IMR-90 (cell line): ENCODE results near the gene ANO10. TPM values are rescaled to one million over a fixed set of nuclear protein-coding genes. Genes with fewer than 3 reads are reported as not detected.

Experiments
- ATAC-seq: fragments of 200-7000 bp; cut with Tn5 transposase; 2 replicates; pipeline ENCODE4 v1.9.1; 2020; ENCODE audit warnings: low read depth, mild to moderate bottlenecking, moderate library complexity
- BruUV-seq: library from RNA; stranded (reverse); fragments of 400-500 nt; replicated peaks from 2 replicates; lab custom pipeline; 2021; lab: Mats Ljungman, UMichigan
- CTCF ChIA-PET: fragments of 300-600 bp; formaldehyde crosslinking; extraction: SDS; loops from one replicate; lab custom pipeline; 2021; ENCODE audit warnings: antibody characterized with exemption; lab: Yijun Ruan, JAX
- POLR2A ChIA-PET: fragments of 300-600 bp; sonication (Branson Sonifier 250); formaldehyde crosslinking; loops from one replicate; lab custom pipeline; 2022; ENCODE audit warnings: antibody characterized with exemption; ENCODE audit not compliant: unreplicated experiment; lab: Charles Lee
- DNase-seq: peaks from one replicate; pipeline ENCODE4 v3.0.0; 2013
- H2AFZ ChIP-seq: replicated peaks from 2 replicates; pipeline ENCODE3; 2013; ENCODE audit warnings: low read length, mild to moderate bottlenecking; ENCODE audit not compliant: poor library complexity
- H2AK5ac ChIP-seq: 2 replicates; pipeline ENCODE4 v1.6.1; 2013; ENCODE audit warnings: low read depth, low read length, inconsistent platforms
- H2AK9ac ChIP-seq: replicated peaks from 2 replicates; pipeline ENCODE3; 2013; ENCODE audit warnings: mild to moderate bottlenecking, low read depth, low read length, moderate library complexity; ENCODE audit not compliant: poor library complexity
- H2BK120ac ChIP-seq: 2 replicates; pipeline ENCODE4 v1.6.1; 2013; ENCODE audit warnings: low read depth, low read length, inconsistent platforms
- H2BK15ac ChIP-seq: 3 replicates; pipeline ENCODE4 v1.6.1; 2013; ENCODE audit warnings: low read depth, low read length, inconsistent platforms
- H2BK20ac ChIP-seq: 2 replicates; pipeline ENCODE4 v1.6.1; 2013; ENCODE audit warnings: low read depth, mild to moderate bottlenecking, inconsistent platforms, low read length, moderate library complexity
- H2BK5ac ChIP-seq: 2 replicates; pipeline ENCODE4 v1.6.1; 2013; ENCODE audit warnings: mild to moderate bottlenecking, low read depth, low read length, inconsistent platforms; ENCODE audit not compliant: poor library complexity, severe bottlenecking
- H3K14ac ChIP-seq: replicated peaks from 2 replicates; pipeline ENCODE4 v1.6.1; 2013; ENCODE audit warnings: low read depth, low read length, inconsistent platforms
- H3K18ac ChIP-seq: 2 replicates; pipeline ENCODE4 v1.6.1; 2013; ENCODE audit warnings: low read depth, low read length, control low read depth
- H3K23ac ChIP-seq: 2 replicates; pipeline ENCODE4 v1.6.1; 2013; ENCODE audit warnings: low read depth, low read length, inconsistent platforms
- H3K27ac ChIP-seq: 2 replicates; pipeline ENCODE4 v1.5.1; 2013; ENCODE audit warnings: mild to moderate bottlenecking, control low read depth, low read length; ENCODE audit not compliant: insufficient read depth
- H3K27me3 ChIP-seq: 2 replicates; pipeline ENCODE4 v1.6.1; 2013; ENCODE audit warnings: low read length; ENCODE audit not compliant: control insufficient read depth, insufficient read depth
- H3K36me3 ChIP-seq: 2 replicates; pipeline ENCODE4 v1.6.1; 2013; ENCODE audit warnings: low read length, mixed read lengths; ENCODE audit not compliant: control insufficient read depth, insufficient read depth
- H3K4ac ChIP-seq: 2 replicates; pipeline ENCODE4 v1.6.1; 2013; ENCODE audit warnings: low read depth, low read length, inconsistent platforms
- H3K4me1 ChIP-seq: 2 replicates; pipeline ENCODE4 v1.6.1; 2013; ENCODE audit warnings: low read length, mixed read lengths; ENCODE audit not compliant: control insufficient read depth, insufficient read depth
- H3K4me2 ChIP-seq: 2 replicates; pipeline ENCODE4 v1.6.1; 2013; ENCODE audit warnings: low read depth, mild to moderate bottlenecking, control low read depth, low read length, moderate library complexity
- H3K4me3 ChIP-seq: 2 replicates; pipeline ENCODE4 v1.5.1; 2013; ENCODE audit warnings: low read depth, mild to moderate bottlenecking, control low read depth, low read length, moderate library complexity; ENCODE audit not compliant: insufficient read depth
- H3K56ac ChIP-seq: 2 replicates; pipeline ENCODE4 v1.6.1; 2013; ENCODE audit warnings: low read length, inconsistent platforms; ENCODE audit not compliant: insufficient read depth; ENCODE audit errors: extremely low read depth
- H3K79me1 ChIP-seq, 2 experiments: 2 replicates each; pipeline ENCODE4 v1.6.1; 2013; ENCODE audit warnings: low read length in 2 of 2, inconsistent platforms in 1 of 2, low read depth in 1 of 2
- H3K9ac ChIP-seq: 2 replicates; pipeline ENCODE4 v1.6.1; 2013; ENCODE audit warnings: low read depth, low read length, control low read depth
- H3K9me1 ChIP-seq: 2 replicates; pipeline ENCODE4 v1.6.1; 2013; ENCODE audit warnings: low read length, inconsistent platforms; ENCODE audit not compliant: insufficient read depth
- H3K9me3 ChIP-seq: 2 replicates; pipeline ENCODE4 v1.6.1; 2013; ENCODE audit warnings: low read length; ENCODE audit not compliant: control insufficient read depth, insufficient read depth
- H4K20me1 ChIP-seq: 2 replicates; pipeline ENCODE4 v1.6.1; 2013; ENCODE audit warnings: low read length, inconsistent platforms; ENCODE audit not compliant: insufficient read depth
- H4K5ac ChIP-seq: 2 replicates; pipeline ENCODE4 v1.6.1; 2013; ENCODE audit warnings: mild to moderate bottlenecking, low read depth, low read length, control low read depth
- H4K8ac ChIP-seq, 2 experiments: 2 replicates each; pipeline ENCODE4 v1.6.1; 2013; ENCODE audit warnings: low read depth in 2 of 2, low read length in 2 of 2, control low read depth in 1 of 2, inconsistent platforms in 1 of 2
- H4K91ac ChIP-seq: 2 replicates; pipeline ENCODE4 v1.6.1; 2013; ENCODE audit warnings: low read depth, low read length, inconsistent platforms; ENCODE audit not compliant: insufficient read depth
- BHLHE40 ChIP-seq: fragments of 150-350 bp; IDR thresholded peaks from 2 replicates; pipeline ENCODE4 v1.6.1; 2016; ENCODE audit warnings: mild to moderate bottlenecking, low read depth, low read length
- CEBPB ChIP-seq: IDR thresholded peaks from 2 replicates; pipeline ENCODE4 v1.6.1; 2012; ENCODE audit warnings: low read depth, low read length, improper control_type of control experiment
- CHD1 ChIP-seq: IDR thresholded peaks from 2 replicates; pipeline ENCODE4 v1.6.1; 2012; ENCODE audit warnings: low read depth, low read length, improper control_type of control experiment
- FOS ChIP-seq: fragments of 150-350 bp; IDR thresholded peaks from 2 replicates; pipeline ENCODE4 v1.6.1; 2016; ENCODE audit warnings: low read depth, low read length
- MAFK ChIP-seq: IDR thresholded peaks from 2 replicates; pipeline ENCODE4 v1.6.1; 2012; ENCODE audit warnings: low read depth, low read length, improper control_type of control experiment
- MAZ ChIP-seq: IDR thresholded peaks from 2 replicates; pipeline ENCODE4 v1.6.1; 2012; ENCODE audit warnings: low read depth, mild to moderate bottlenecking, low read length, improper control_type of control experiment, moderate library complexity, borderline replicate concordance
- MXI1 ChIP-seq: IDR thresholded peaks from 2 replicates; pipeline ENCODE4 v1.6.1; 2012; ENCODE audit warnings: low read depth, mild to moderate bottlenecking, low read length, moderate library complexity, borderline replicate concordance
- NFE2L2 ChIP-seq: fragments of 150-350 bp; IDR thresholded peaks from 2 replicates; pipeline ENCODE4 v1.6.1; 2016; ENCODE audit warnings: low read depth, mild to moderate bottlenecking, low read length
- POLR2A ChIP-seq: IDR thresholded peaks from 2 replicates; pipeline ENCODE4 v1.6.1; 2012; ENCODE audit warnings: mild to moderate bottlenecking, low read depth, low read length
- RAD21 ChIP-seq: IDR thresholded peaks from 2 replicates; pipeline ENCODE4 v1.6.1; 2012; ENCODE audit warnings: low read length, improper control_type of control experiment
- RCOR1 ChIP-seq: IDR thresholded peaks from 2 replicates; pipeline ENCODE4 v1.6.1; 2012; ENCODE audit warnings: mild to moderate bottlenecking, low read length, improper control_type of control experiment; ENCODE audit not compliant: insufficient replicate concordance
- RFX5 ChIP-seq: IDR thresholded peaks from 2 replicates; pipeline ENCODE4 v1.8.0; 2012; ENCODE audit warnings: low read depth, mild to moderate bottlenecking, low read length, moderate library complexity
- SMC3 ChIP-seq: fragments of 150-350 bp; IDR thresholded peaks from 2 replicates; pipeline ENCODE4 v1.6.1; 2016; ENCODE audit warnings: low read depth, mild to moderate bottlenecking, antibody characterized with exemption, low read length, moderate library complexity
- WGBS, 2 experiments: methylation state at CpG; one replicate each; pipeline versions ENCODE4 v1.1.5 to v1.1.7; 2013; ENCODE audit warnings: missing lambda C conversion rate in 2 of 2; ENCODE audit not compliant: insufficient read length in 1 of 2; ENCODE audit errors: extremely low coverage in 2 of 2; 5-methylcytosine and 5-hydroxymethylcytosine counted together
- dilution Hi-C: fragments of 300-500 bp; cut with HindIII; formaldehyde crosslinking; loops from one replicate; pipeline ENCODE4 v1.14.3; 2018; ENCODE audit warnings: low sequenced_read_pairs; ENCODE audit not compliant: unreplicated experiment
- in situ Hi-C: fragments of 300-500 bp; cut with MboI; formaldehyde crosslinking; loops from 3 replicates; pipeline ENCODE4 v1.14.3; 2019; ENCODE audit warnings: low sequenced_read_pairs, inconsistent platforms, mixed read lengths
- intact Hi-C: fragments of 100-400 bp; cut with micrococcal nuclease; formaldehyde crosslinking; loops from 2 replicates; pipeline ENCODE4 v1.10.0; 2022
- polyA plus RNA-seq, 3 experiments: library from polyadenylated mRNA; depleted of rRNA; stranded (reverse); fragments of >200 nt; gene quantifications; 2 replicates each; pipeline ENCODE4 v1.2.3, GENCODE V29; 2012; ENCODE audit warnings: low replicate concordance in 1 of 3
- total RNA-seq: library from RNA; depleted of rRNA; stranded (reverse); fragments of >200 nt; gene quantifications from 2 replicates; pipeline ENCODE4 v1.2.3, GENCODE V29; 2012
- TF ChIP-seq, protein P1 (sequence below): conservative IDR thresholded peaks from 2 replicates; pipeline ENCODE4 v1.5.1; 2012; ENCODE audit warnings: mild to moderate bottlenecking, low read depth, low read length, improper control_type of control experiment
- TF ChIP-seq, protein P2 (sequence below): fragments of 150-350 bp; IDR thresholded peaks from 2 replicates; pipeline ENCODE4 v1.6.1; 2016; ENCODE audit warnings: low read depth, mild to moderate bottlenecking, low read length, moderate library complexity, borderline replicate concordance
- TF ChIP-seq, protein P3 (sequence below): fragments of 150-350 bp; IDR thresholded peaks from 2 replicates; pipeline ENCODE4 v1.6.1; 2017; ENCODE audit warnings: mild to moderate bottlenecking, antibody characterized with exemption, low read length, low read depth

ANO10 gene
- total and polyA plus RNA-seq, 2 of the 4 experiments (the other 2 are of a cell fraction), result 28.5 to 41.6 TPM

- Histone ChIP-seq H3K9ac (no peak overlapping the region), H4K91ac (no peak overlapping the region), H3K56ac (no peak overlapping the region), H2AK9ac (no peak overlapping the region), H2BK15ac (no peak overlapping the region), H3K4ac (no peak overlapping the region), H2BK5ac (no peak overlapping the region), H3K4me2 (no peak overlapping the region), H4K8ac (no peak overlapping the region), H3K18ac (no peak overlapping the region), H4K5ac (no peak overlapping the region), H3K27ac (no peak overlapping the region), H4K20me1 (peaks cover 6% of the 10 kb centered on the region; the same call in 1 of the 2 replicates), H3K9me3 (no peaks in the 10 kb centered on the region), H3K27me3 (no peaks in the 10 kb centered on the region), H3K14ac (no peak overlapping the region), H3K4me1 (no peaks in the 10 kb centered on the region), H2AK5ac (no peak overlapping the region), H2BK120ac (no peak overlapping the region), H3K79me1 (peaks cover 21 to 63% of the 10 kb centered on the region in 2 experiments), H2BK20ac (no peak overlapping the region), H3K4me3 (no peak overlapping the region), H2AFZ (no peak overlapping the region), H3K36me3 (peaks cover 3% of the 10 kb centered on the region; the same call in 1 of the 2 replicates), H3K9me1 (no peaks in the 10 kb centered on the region), H3K23ac (no peak overlapping the region)
- ChIA-PET CTCF (no interaction called here), POLR2A (no interaction called here)
- WGBS, 2 experiments, result no CpG with 5 or more reads among the region's 1 CpG
- dilution Hi-C loops, result no loop called here
- no peak for TF ChIP-seq SMC3
- TF ChIP-seq, protein P1, sequence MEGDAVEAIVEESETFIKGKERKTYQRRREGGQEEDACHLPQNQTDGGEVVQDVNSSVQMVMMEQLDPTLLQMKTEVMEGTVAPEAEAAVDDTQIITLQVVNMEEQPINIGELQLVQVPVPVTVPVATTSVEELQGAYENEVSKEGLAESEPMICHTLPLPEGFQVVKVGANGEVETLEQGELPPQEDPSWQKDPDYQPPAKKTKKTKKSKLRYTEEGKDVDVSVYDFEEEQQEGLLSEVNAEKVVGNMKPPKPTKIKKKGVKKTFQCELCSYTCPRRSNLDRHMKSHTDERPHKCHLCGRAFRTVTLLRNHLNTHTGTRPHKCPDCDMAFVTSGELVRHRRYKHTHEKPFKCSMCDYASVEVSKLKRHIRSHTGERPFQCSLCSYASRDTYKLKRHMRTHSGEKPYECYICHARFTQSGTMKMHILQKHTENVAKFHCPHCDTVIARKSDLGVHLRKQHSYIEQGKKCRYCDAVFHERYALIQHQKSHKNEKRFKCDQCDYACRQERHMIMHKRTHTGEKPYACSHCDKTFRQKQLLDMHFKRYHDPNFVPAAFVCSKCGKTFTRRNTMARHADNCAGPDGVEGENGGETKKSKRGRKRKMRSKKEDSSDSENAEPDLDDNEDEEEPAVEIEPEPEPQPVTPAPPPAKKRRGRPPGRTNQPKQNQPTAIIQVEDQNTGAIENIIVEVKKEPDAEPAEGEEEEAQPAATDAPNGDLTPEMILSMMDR, result no peak
- TF ChIP-seq, protein P2, sequence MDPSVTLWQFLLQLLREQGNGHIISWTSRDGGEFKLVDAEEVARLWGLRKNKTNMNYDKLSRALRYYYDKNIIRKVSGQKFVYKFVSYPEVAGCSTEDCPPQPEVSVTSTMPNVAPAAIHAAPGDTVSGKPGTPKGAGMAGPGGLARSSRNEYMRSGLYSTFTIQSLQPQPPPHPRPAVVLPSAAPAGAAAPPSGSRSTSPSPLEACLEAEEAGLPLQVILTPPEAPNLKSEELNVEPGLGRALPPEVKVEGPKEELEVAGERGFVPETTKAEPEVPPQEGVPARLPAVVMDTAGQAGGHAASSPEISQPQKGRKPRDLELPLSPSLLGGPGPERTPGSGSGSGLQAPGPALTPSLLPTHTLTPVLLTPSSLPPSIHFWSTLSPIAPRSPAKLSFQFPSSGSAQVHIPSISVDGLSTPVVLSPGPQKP, result no peak
- no peak for TF ChIP-seq MXI1
- no peak for TF ChIP-seq CEBPB
- no peak for TF ChIP-seq CHD1
- TF ChIP-seq RFX5, result no peak
- TF ChIP-seq POLR2A, result no peak
- no peak for TF ChIP-seq RCOR1
- no peak for TF ChIP-seq MAZ
- TF ChIP-seq, protein P3, sequence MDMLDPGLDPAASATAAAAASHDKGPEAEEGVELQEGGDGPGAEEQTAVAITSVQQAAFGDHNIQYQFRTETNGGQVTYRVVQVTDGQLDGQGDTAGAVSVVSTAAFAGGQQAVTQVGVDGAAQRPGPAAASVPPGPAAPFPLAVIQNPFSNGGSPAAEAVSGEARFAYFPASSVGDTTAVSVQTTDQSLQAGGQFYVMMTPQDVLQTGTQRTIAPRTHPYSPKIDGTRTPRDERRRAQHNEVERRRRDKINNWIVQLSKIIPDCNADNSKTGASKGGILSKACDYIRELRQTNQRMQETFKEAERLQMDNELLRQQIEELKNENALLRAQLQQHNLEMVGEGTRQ, result no peak
- no peak for TF ChIP-seq FOS
- TF ChIP-seq NFE2L2, result no peak
- TF ChIP-seq RAD21, result no peak
- no peak for TF ChIP-seq MAFK
- TF ChIP-seq BHLHE40, result no peak
- ATAC-seq, result no peak
- in situ Hi-C loops, result no loop called here
- no peak for DNase-seq
- no TSS peak for BruUV-seq
- intact Hi-C loops, result no loop called here
Observed at GRCh38 chr3:43615133-43615532, 6.7 kb downstream of the ANO10 start.
